ENCODE measurements around the gene DNAAF5. TPM values are rescaled to one million over a fixed set of nuclear protein-coding genes. Genes with fewer than 3 reads are reported as not detected.

DNAAF5 gene
- total RNA-seq, 2 experiments from 2014 or later, result 22.3 to 27.5 TPM

DNA sequence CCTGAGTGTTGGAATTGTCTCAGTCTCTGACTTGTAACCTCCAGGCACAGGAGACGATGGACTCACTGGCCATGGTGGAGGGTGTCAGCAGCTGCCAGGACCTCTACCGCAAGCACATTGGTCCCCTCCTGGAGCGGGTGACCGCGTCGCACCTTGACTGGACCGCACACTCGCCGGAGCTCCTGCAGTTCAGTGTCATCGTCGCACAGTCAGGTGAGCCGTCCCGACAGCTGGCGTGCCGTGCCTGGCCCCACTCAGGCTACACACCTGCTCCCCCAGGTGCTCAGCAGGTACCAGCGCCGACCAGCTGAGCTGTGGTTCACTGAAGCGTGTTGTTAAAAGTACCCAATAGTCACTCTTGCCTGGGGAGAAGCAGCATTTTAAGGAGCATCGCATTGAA, 37.3 kb downstream of the DNAAF5 start:
- H3K36me3 Mint-ChIP-seq, result peaks cover 15% of the 10 kb centered on the region
- CTCF ChIA-PET, result interaction anchor here (1.0 to 1.2 kb wide), 2 partner anchors 12 kb away, joined by 4 read pairs; no protein-coding TSS in a partner anchor

DNA sequence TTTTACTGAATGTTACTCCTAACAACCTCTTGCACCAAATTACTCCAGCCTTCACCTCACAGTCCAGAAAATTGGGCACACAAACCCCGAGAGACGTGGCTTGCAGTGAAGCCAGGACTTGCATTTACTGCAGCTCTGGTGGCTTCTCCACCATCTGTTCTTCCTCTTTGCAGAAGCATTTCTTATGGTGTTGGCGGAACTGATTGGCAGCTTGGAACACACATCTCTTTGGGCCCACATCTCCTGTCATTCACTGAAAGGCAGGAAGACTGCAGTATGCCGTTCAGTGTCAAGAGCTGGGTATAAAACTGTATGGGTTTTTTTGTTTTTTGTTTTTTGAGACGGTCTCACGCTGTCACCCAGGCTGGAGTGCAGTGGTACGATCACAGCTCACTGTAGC, 38.9 kb downstream of the DNAAF5 start:
- Mint-ChIP-seq H3K36me3 (peaks cover 12% of the 10 kb centered on the region), H3K4me1 (no peaks in the 10 kb centered on the region), H3K27me3 (no peaks in the 10 kb centered on the region), H3K4me3 (no peak overlapping the region), H3K9me3 (ENCODE audit: low read depth) (no peaks in the 10 kb centered on the region), H3K27ac (no peak overlapping the region)
- ATAC-seq (no peak), DNase-seq (no peak)
- CTCF ChIA-PET, result no interaction called here

More for the DNA sequence above, 37.3 kb downstream of the DNAAF5 start:
- no peak for ATAC-seq
- no peak for DNase-seq
- no peak overlapping the region for H3K4me3 Mint-ChIP-seq
- H3K27me3 Mint-ChIP-seq, result no peaks in the 10 kb centered on the region
- no peaks in the 10 kb centered on the region for H3K9me3 Mint-ChIP-seq (ENCODE audit: low read depth)
- no peak overlapping the region for H3K27ac Mint-ChIP-seq
- H3K4me1 Mint-ChIP-seq, result no peaks in the 10 kb centered on the region

- Mint-ChIP-seq H3K4me3 (no peak overlapping the region), H3K27me3 (no peaks in the 10 kb centered on the region), H3K4me1 (no peaks in the 10 kb centered on the region), H3K9me3 (ENCODE audit: low read depth) (no peaks in the 10 kb centered on the region), H3K36me3 (peaks cover 12% of the 10 kb centered on the region), H3K27ac (no peak overlapping the region)
- DNase-seq (no peak), ATAC-seq (no peak)
- CTCF ChIA-PET, result interaction anchor here (1.8 kb wide), 1 partner anchor 19 kb away, joined by 3 read pairs; no protein-coding TSS in a partner anchor
Observed at GRCh38 chr7:767580-767940, 41.1 kb downstream of the DNAAF5 start.

- CTCF ChIA-PET, result interaction anchor here (1.8 kb wide), 1 partner anchor 18 kb away, joined by 3 read pairs; no protein-coding TSS in a partner anchor
- Mint-ChIP-seq H3K9me3 (ENCODE audit: low read depth) (no peaks in the 10 kb centered on the region), H3K4me3 (no peak overlapping the region), H3K36me3 (peaks cover 12% of the 10 kb centered on the region), H3K4me1 (no peaks in the 10 kb centered on the region), H3K27me3 (no peaks in the 10 kb centered on the region), H3K27ac (no peak overlapping the region)
- ATAC-seq, result no peak
- no peak for DNase-seq
Observed at GRCh38 chr7:767941-768731, 41.6 kb downstream of the DNAAF5 start.

DNA sequence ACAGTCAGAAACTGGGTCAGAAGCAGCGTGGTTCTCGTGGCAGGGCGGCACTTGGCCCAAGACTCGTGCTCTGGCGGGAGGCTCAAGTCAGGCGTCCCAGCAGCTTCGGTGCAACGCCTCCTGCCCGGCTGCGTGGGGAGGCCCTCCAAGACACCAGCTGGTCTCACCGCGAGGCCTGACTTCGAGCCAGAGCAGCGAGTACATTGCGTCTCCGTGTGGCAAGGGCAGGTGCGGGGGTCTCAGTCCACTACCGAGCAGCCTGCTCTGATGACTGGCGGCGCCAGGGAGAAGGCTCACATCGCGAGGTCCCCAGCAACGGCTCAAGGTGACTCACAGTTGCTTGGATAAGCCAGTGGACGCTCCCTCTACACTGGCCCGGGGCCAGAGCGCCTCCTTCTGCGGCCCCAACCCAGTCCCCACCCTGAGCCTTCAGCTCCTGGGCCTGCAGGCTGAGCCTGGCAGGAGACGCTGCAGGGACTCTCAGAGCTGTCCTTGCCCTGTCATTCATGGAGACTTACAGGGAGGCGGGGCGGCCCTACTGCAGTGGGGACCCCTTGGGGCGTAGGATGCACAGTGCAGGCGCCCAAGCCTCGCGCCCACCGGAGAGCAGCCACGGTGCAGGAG, 42.5 kb downstream of the DNAAF5 start:
- CTCF ChIA-PET, result no interaction called here
- H3K27me3 Mint-ChIP-seq, result no peaks in the 10 kb centered on the region

GRCh38 chr7:770336-770735, 43.8 kb downstream of the DNAAF5 start:
- Mint-ChIP-seq H3K36me3 (peaks cover 8% of the 10 kb centered on the region), H3K4me3 (no peak overlapping the region), H3K27me3 (no peaks in the 10 kb centered on the region), H3K4me1 (no peaks in the 10 kb centered on the region), H3K27ac (no peak overlapping the region), H3K9me3 (ENCODE audit: low read depth) (no peaks in the 10 kb centered on the region)
- DNase-seq (no peak), ATAC-seq (no peak)
- CTCF ChIA-PET, result interaction anchor here (3.8 kb wide), 1 partner anchor 448 kb away, joined by 13 read pairs; no protein-coding TSS in a partner anchor

More for the DNA sequence above, 42.5 kb downstream of the DNAAF5 start:
- Mint-ChIP-seq H3K27ac (no peak overlapping the region), H3K4me3 (no peak overlapping the region), H3K36me3 (peaks cover 12% of the 10 kb centered on the region), H3K9me3 (ENCODE audit: low read depth) (no peaks in the 10 kb centered on the region), H3K4me1 (no peaks in the 10 kb centered on the region)
- ATAC-seq, result no peak
- no peak for DNase-seq

DNA sequence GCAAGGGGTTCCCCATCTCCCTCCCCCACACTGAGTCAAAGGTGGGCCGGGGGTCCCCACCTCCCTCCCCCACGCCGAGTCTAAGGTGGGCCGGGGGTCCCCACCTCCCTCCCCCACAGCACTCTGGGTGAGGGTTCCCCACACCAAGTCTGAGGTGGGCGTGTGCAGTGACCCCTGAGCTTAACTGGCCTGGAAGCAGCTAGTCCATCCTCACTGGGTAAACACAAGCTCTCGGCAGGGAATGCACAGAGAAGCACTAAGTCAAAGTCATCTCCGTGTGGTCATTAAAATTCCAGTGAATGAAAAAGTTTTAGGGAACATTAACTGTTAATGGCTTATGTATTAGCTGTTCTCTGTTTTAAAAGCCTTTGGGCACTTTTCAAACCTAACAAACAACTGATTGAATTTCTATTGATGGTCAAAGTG, 44.3 kb downstream of the DNAAF5 start:
- no peak overlapping the region for H3K27ac Mint-ChIP-seq
- H3K4me1 Mint-ChIP-seq, result no peaks in the 10 kb centered on the region
- DNase-seq (no peak), ATAC-seq (no peak)
- CTCF ChIA-PET, result interaction anchor here (3.8 kb wide), 1 partner anchor 449 kb away, joined by 13 read pairs; no protein-coding TSS in a partner anchor
- peaks cover 8% of the 10 kb centered on the region for H3K36me3 Mint-ChIP-seq
- no peaks in the 10 kb centered on the region for H3K9me3 Mint-ChIP-seq (ENCODE audit: low read depth)
- no peak overlapping the region for H3K4me3 Mint-ChIP-seq
- H3K27me3 Mint-ChIP-seq, result no peaks in the 10 kb centered on the region

GRCh38 chr7:771234-772004, 44.9 kb downstream of the DNAAF5 start:
- Mint-ChIP-seq H3K4me1 (no peaks in the 10 kb centered on the region), H3K4me3 (no peak overlapping the region), H3K36me3 (peaks cover 7% of the 10 kb centered on the region), H3K27me3 (no peaks in the 10 kb centered on the region), H3K9me3 (ENCODE audit: low read depth) (no peaks in the 10 kb centered on the region), H3K27ac (no peak overlapping the region)
- no peak for DNase-seq
- CTCF ChIA-PET, result interaction anchor here (2.2 to 3.8 kb wide), 2 partner anchors 438 to 449 kb away, joined by 4 to 13 read pairs; no protein-coding TSS in a partner anchor
- no peak for ATAC-seq

DNA sequence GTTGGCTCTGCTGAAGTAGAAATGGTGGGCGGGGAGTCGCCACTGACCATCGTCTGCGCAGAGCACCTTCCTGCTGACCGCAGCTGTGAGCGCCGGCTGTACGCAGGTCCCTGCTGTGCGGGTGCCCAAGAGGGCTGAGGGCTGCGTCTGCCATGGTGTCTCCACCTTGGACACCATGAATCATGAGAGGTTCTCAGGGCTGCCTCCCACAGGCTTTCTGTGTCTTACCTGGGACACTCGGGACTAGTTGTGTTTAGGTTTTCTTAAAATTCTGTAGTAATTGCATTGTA, 45.5 kb downstream of the DNAAF5 start:
- no peaks in the 10 kb centered on the region for H3K4me1 Mint-ChIP-seq
- no peak overlapping the region for H3K27ac Mint-ChIP-seq
- H3K9me3 Mint-ChIP-seq (ENCODE audit: low read depth), result no peaks in the 10 kb centered on the region
- no peak overlapping the region for H3K4me3 Mint-ChIP-seq
- no peaks in the 10 kb centered on the region for H3K27me3 Mint-ChIP-seq
- DNase-seq, result no peak
- ATAC-seq, result no peak
- CTCF ChIA-PET, result interaction anchor here (2.2 to 3.8 kb wide), 2 partner anchors 439 to 450 kb away, joined by 4 to 13 read pairs; no protein-coding TSS in a partner anchor
- peaks cover 7% of the 10 kb centered on the region for H3K36me3 Mint-ChIP-seq

GRCh38 chr7:772392-772791, 45.9 kb downstream of the DNAAF5 start:
- ATAC-seq, result no peak
- no peak for DNase-seq
- H3K9me3 Mint-ChIP-seq (ENCODE audit: low read depth), result no peaks in the 10 kb centered on the region
- H3K4me3 Mint-ChIP-seq, result no peak overlapping the region
- H3K4me1 Mint-ChIP-seq, result no peaks in the 10 kb centered on the region
- peaks cover 6% of the 10 kb centered on the region for H3K36me3 Mint-ChIP-seq
- CTCF ChIA-PET, result interaction anchor here (2.2 to 3.8 kb wide), 2 partner anchors 439 to 450 kb away, joined by 4 to 13 read pairs; no protein-coding TSS in a partner anchor
- no peak overlapping the region for H3K27ac Mint-ChIP-seq
- H3K27me3 Mint-ChIP-seq, result no peaks in the 10 kb centered on the region

- Mint-ChIP-seq H3K36me3 (peaks cover 4% of the 10 kb centered on the region), H3K4me1 (no peaks in the 10 kb centered on the region), H3K4me3 (no peak overlapping the region), H3K9me3 (ENCODE audit: low read depth) (no peaks in the 10 kb centered on the region), H3K27me3 (no peaks in the 10 kb centered on the region), H3K27ac (no peak overlapping the region)
- ATAC-seq, result no peak
- DNase-seq, result no peak
- CTCF ChIA-PET, result interaction anchor here (1.3 to 3.8 kb wide), 3 partner anchors 440 to 451 kb away, joined by 4 to 13 read pairs (median 4); no protein-coding TSS in a partner anchor
Observed at GRCh38 chr7:772861-773621, 46.5 kb downstream of the DNAAF5 start.

DNA sequence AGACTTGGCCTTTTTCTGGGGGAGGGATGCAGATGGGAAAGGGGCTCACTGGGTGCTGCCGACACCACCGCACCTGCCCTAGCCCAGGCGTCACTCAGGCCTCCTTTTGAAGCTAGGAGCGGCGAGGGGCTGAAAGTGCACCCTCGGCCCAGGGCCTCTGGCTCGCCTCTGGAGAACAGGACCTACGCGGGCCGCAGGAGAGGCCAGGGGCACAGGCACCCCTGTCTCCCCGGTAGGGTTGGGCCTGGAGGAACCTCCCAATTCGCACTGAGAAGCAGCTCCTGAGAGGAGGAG, 47.1 kb downstream of the DNAAF5 start:
- CTCF ChIA-PET, result interaction anchor here (1.3 to 3.8 kb wide), 3 partner anchors 440 to 451 kb away, joined by 4 to 13 read pairs (median 4); no protein-coding TSS in a partner anchor
- H3K4me1 Mint-ChIP-seq, result no peaks in the 10 kb centered on the region
- no peak overlapping the region for H3K27ac Mint-ChIP-seq
- ATAC-seq, result no peak
- H3K4me3 Mint-ChIP-seq, result no peak overlapping the region
- peaks cover 4% of the 10 kb centered on the region for H3K36me3 Mint-ChIP-seq
- no peak for DNase-seq
- no peaks in the 10 kb centered on the region for H3K27me3 Mint-ChIP-seq
- H3K9me3 Mint-ChIP-seq (ENCODE audit: low read depth), result no peaks in the 10 kb centered on the region
